Measurements from ENCODE around the gene DISP3. TPM values are rescaled to one million over a fixed set of nuclear protein-coding genes. Genes with fewer than 3 reads are reported as not detected.

Gene DISP3
- total and polyA plus RNA-seq, 2 of the 4 experiments (the other 2 are of a cell fraction): 0.05 TPM; not detected in 1

- no peak overlapping the region for H3K18ac ChIP-seq (ENCODE audit: low read depth, low read length)
- H2BK5ac ChIP-seq (ENCODE audit: low read depth, low read length, poor library complexity, severe bottlenecking): no peak overlapping the region
- no peaks in the 10 kb centered on the region for H3K36me3 ChIP-seq (ENCODE audit: control insufficient read depth, insufficient read depth, low read length)
- no peaks in the 10 kb centered on the region for H3K9me1 ChIP-seq (ENCODE audit: insufficient read depth, low read length)
- H3K9ac ChIP-seq (ENCODE audit: low read depth, low read length): no peak overlapping the region
- no peak overlapping the region for H2AFZ ChIP-seq (replicated peaks; ENCODE audit: low read length, poor library complexity)
- ChIA-PET POLR2A (ENCODE audit: unreplicated experiment) (no interaction called here), CTCF (no interaction called here)
- in situ Hi-C loops (cut with MboI; ENCODE audit: low sequenced_read_pairs) (no loop called here), dilution Hi-C loops (cut with HindIII; ENCODE audit: low sequenced_read_pairs, unreplicated experiment) (no loop called here), intact Hi-C loops (cut with micrococcal nuclease) (no loop called here)
- H2BK15ac ChIP-seq (ENCODE audit: low read depth, low read length): no peak overlapping the region
- TF ChIP-seq SMC3 (IDR thresholded peaks at IDR 0.05; ENCODE audit: low read depth, low read length): no peak
- TF ChIP-seq RAD21 (IDR thresholded peaks at IDR 0.05; ENCODE audit: low read length): no peak
- TF ChIP-seq POLR2A (IDR thresholded peaks at IDR 0.05; ENCODE audit: low read depth, low read length): no peak
- TF ChIP-seq MAZ (IDR thresholded peaks at IDR 0.05; ENCODE audit: borderline replicate concordance, low read depth, low read length): no peak
- TF ChIP-seq USF2 (IDR thresholded peaks at IDR 0.05; ENCODE audit: low read depth, low read length): no peak
- no peak for TF ChIP-seq FOS (IDR thresholded peaks at IDR 0.05; ENCODE audit: low read depth, low read length)
- TF ChIP-seq NFE2L2 (IDR thresholded peaks at IDR 0.05; ENCODE audit: low read depth, low read length): no peak
- no peak for TF ChIP-seq CEBPB (IDR thresholded peaks at IDR 0.05; ENCODE audit: low read depth, low read length)
- no peak for TF ChIP-seq CTCF (conservative IDR thresholded peaks at IDR 0.05; ENCODE audit: low read depth, low read length)
- TF ChIP-seq ELK1 (IDR thresholded peaks at IDR 0.05; ENCODE audit: borderline replicate concordance, low read depth, low read length): no peak
- no peak overlapping the region for H2AK9ac ChIP-seq (replicated peaks; ENCODE audit: low read depth, low read length, poor library complexity)
- H3K4me1 ChIP-seq (ENCODE audit: control insufficient read depth, insufficient read depth, low read length): no peaks in the 10 kb centered on the region
- H3K4me2 ChIP-seq (ENCODE audit: low read depth, low read length): no peak overlapping the region
- WGBS, 2 experiments (ENCODE audit: extremely low coverage in 2 of 2, insufficient read length in 1 of 2): no CpG with 5 or more reads among the region's 11 CpGs
- no peak overlapping the region for H3K23ac ChIP-seq (ENCODE audit: low read depth, low read length)
- H4K91ac ChIP-seq (ENCODE audit: insufficient read depth, low read depth, low read length): no peak overlapping the region
- H3K79me1 ChIP-seq (ENCODE audit: low read depth in 1 of 2, low read length in 2 of 2): no peaks in the 10 kb centered on the region
- H2BK20ac ChIP-seq (ENCODE audit: low read depth, low read length): no peak overlapping the region
- no peak overlapping the region for H3K4ac ChIP-seq (ENCODE audit: low read depth, low read length)
- H3K27me3 ChIP-seq (ENCODE audit: control insufficient read depth, insufficient read depth, low read length): peaks cover 3% of the 10 kb centered on the region
- no peak overlapping the region for H2AK5ac ChIP-seq (ENCODE audit: low read depth, low read length)
- H4K5ac ChIP-seq (ENCODE audit: low read depth, low read length): no peak overlapping the region
- H3K9me3 ChIP-seq (ENCODE audit: control insufficient read depth, insufficient read depth, low read length): no peaks in the 10 kb centered on the region
- ATAC-seq (ENCODE audit: low read depth) (no peak), DNase-seq (no peak)
- no peak overlapping the region for H3K56ac ChIP-seq (ENCODE audit: extremely low read depth, insufficient read depth, low read length)
- no peak overlapping the region for H2BK120ac ChIP-seq (ENCODE audit: low read depth, low read length)
- no TSS peak for BruUV-seq (replicated peaks)
- H3K14ac ChIP-seq (replicated peaks; ENCODE audit: low read depth, low read length): no peak overlapping the region
- H3K4me3 ChIP-seq (ENCODE audit: insufficient read depth, low read depth, low read length): no peak overlapping the region
- H3K27ac ChIP-seq (ENCODE audit: insufficient read depth, low read length): no peak overlapping the region
- H4K20me1 ChIP-seq (ENCODE audit: insufficient read depth, low read length): no peaks in the 10 kb centered on the region
- no peak overlapping the region for H4K8ac ChIP-seq (ENCODE audit: low read depth in 2 of 2, low read length in 2 of 2)
Measured at GRCh38 chr1:11585389-11585788, 106.4 kb downstream of the DISP3 start.

All from IMR-90 (cell line).